HG02759 (cell line): ENCODE results near the gene TUFT1.
"Not testable (repeated sequence)": the region's sequence is repeated elsewhere in the genome, so short reads cannot be mapped to it uniquely, and the experiment has no call there.

Source experiments
- ATAC-seq: cut with Tn5 transposase; IDR thresholded peaks from one replicate; pipeline ENCODE4 v1.9.1; 2021; ENCODE audit warnings: mild to moderate bottlenecking, moderate library complexity; ENCODE audit not compliant: unreplicated experiment

TUFT1 gene

GRCh38 chr1:151613282-151613780 is 73.2 kb downstream of the TUFT1 start:
- ATAC-seq, result no peak

GRCh38 chr1:151615711-151616504 is 75.8 kb downstream of the TUFT1 start:
- ATAC-seq, result no peak

GRCh38 chr1:151616505-151616849 is 76.4 kb downstream of the TUFT1 start:
- ATAC-seq, result no peak

- ATAC-seq, result no peak
Observed at GRCh38 chr1:151618003-151618402, 77.9 kb downstream of the TUFT1 start.

- no peak for ATAC-seq
Observed at GRCh38 chr1:151618470-151618869, 78.4 kb downstream of the TUFT1 start.

GRCh38 chr1:151618996-151619395 is 78.9 kb downstream of the TUFT1 start:
- not testable (repeated sequence) for ATAC-seq

- no peak for ATAC-seq
Observed at GRCh38 chr1:151619489-151620093, 79.5 kb downstream of the TUFT1 start.

GRCh38 chr1:151620286-151620685 is 80.2 kb downstream of the TUFT1 start:
- no peak for ATAC-seq

- no peak for ATAC-seq
Observed at GRCh38 chr1:151621351-151621750, 81.2 kb downstream of the TUFT1 start.

- no peak for ATAC-seq
Observed at GRCh38 chr1:151624783-151625182, 84.7 kb downstream of the TUFT1 start.

- ATAC-seq, result no peak
Observed at GRCh38 chr1:151626740-151627334, 86.7 kb downstream of the TUFT1 start.

- ATAC-seq, result no peak
Observed at GRCh38 chr1:151629278-151629677, 89.2 kb downstream of the TUFT1 start.
